ACHN (cell line): Measurements from ENCODE around the gene FAM72C.
"Not testable (repeated sequence)": the region's sequence is repeated elsewhere in the genome, so short reads cannot be mapped to it uniquely, and the experiment has no call there.

ENCODE experiments used
- DNase-seq: peaks from one replicate; pipeline ENCODE4 v3.0.0-alpha.2; 2015
- in situ Hi-C: cut with HindIII; loops from 2 replicates; pipeline ENCODE4 v1.10.0; 2017; ENCODE audit warnings: low sequenced_read_pairs, low pct_ligation_motif_present, low pct_unique_long_range_greater_than_20kb

FAM72C gene

GRCh38 chr1:143971924-143972700 is at the start of gene FAM72C:
Gene FAM72C (minus strand): TSS chr1:143971986. CDS start chr1:143971141, 845 bp downstream.
- in situ Hi-C loops, DNase-seq: not testable (repeated sequence)

GRCh38 chr1:144020001-144020738 is 48.4 kb upstream of the FAM72C start:
- DNase-seq, in situ Hi-C loops: not testable (repeated sequence)

GRCh38 chr1:144019101-144019500 is 47.3 kb upstream of the FAM72C start:
- DNase-seq, in situ Hi-C loops: not testable (repeated sequence)

GRCh38 chr1:144015180-144015966 is 43.6 kb upstream of the FAM72C start:
- in situ Hi-C loops, DNase-seq: not testable (repeated sequence)

- in situ Hi-C loops: not testable (repeated sequence)
Measured at GRCh38 chr1:144014528-144014927, 42.7 kb upstream of the FAM72C start.

GRCh38 chr1:144014121-144014520 is 42.3 kb upstream of the FAM72C start:
- DNase-seq, in situ Hi-C loops: not testable (repeated sequence)

More at GRCh38 chr1:144014528-144014927, 42.7 kb upstream of the FAM72C start:
- DNase-seq: not testable (repeated sequence)

GRCh38 chr1:144012168-144012733 is 40.5 kb upstream of the FAM72C start:
- in situ Hi-C loops, DNase-seq: not testable (repeated sequence)

GRCh38 chr1:144009410-144009809 is 37.6 kb upstream of the FAM72C start:
- in situ Hi-C loops, DNase-seq: not testable (repeated sequence)

GRCh38 chr1:144004259-144004658 is 32.5 kb upstream of the FAM72C start:
- in situ Hi-C loops, DNase-seq: not testable (repeated sequence)

- in situ Hi-C loops, DNase-seq: not testable (repeated sequence)
Measured at GRCh38 chr1:144003306-144004029, 31.7 kb upstream of the FAM72C start.

GRCh38 chr1:144002141-144002881 is 30.5 kb upstream of the FAM72C start:
- in situ Hi-C loops: not testable (repeated sequence)

GRCh38 chr1:144001077-144001476 is 29.3 kb upstream of the FAM72C start:
- in situ Hi-C loops, DNase-seq: not testable (repeated sequence)

More at GRCh38 chr1:144002141-144002881, 30.5 kb upstream of the FAM72C start:
- DNase-seq: not testable (repeated sequence)

- in situ Hi-C loops, DNase-seq: not testable (repeated sequence)
Measured at GRCh38 chr1:143996020-143996419, 24.2 kb upstream of the FAM72C start.

GRCh38 chr1:143993301-143993907 is 21.6 kb upstream of the FAM72C start:
- in situ Hi-C loops, DNase-seq: not testable (repeated sequence)

- in situ Hi-C loops, DNase-seq: not testable (repeated sequence)
Measured at GRCh38 chr1:143990699-143991098, 18.9 kb upstream of the FAM72C start.

GRCh38 chr1:143989719-143990118 is 17.9 kb upstream of the FAM72C start:
- DNase-seq, in situ Hi-C loops: not testable (repeated sequence)

- in situ Hi-C loops: not testable (repeated sequence)
Measured at GRCh38 chr1:143989427-143989712, 17.6 kb upstream of the FAM72C start.

More at GRCh38 chr1:143989427-143989712, 17.6 kb upstream of the FAM72C start:
- DNase-seq: not testable (repeated sequence)
